Right lobe of liver (tissue), 4 donors: ENCODE measurements around the gene ALDH1B1.

Experiments
- POLR2A ChIP-seq: fragments of 450-650 bp; IDR thresholded peaks from one replicate; pipeline ENCODE4 v1.6.1; 2017; ENCODE audit warnings: antibody characterized with exemption, mild to moderate bottlenecking
- TF ChIP-seq, protein P1 (sequence below), 4 donors: fragments of 200-600 bp in 3 of 4; fragments of 450-650 bp in 1 of 4; IDR thresholded peaks; one replicate each; pipeline versions ENCODE4 v1.5.1 to v1.8.0; 2016 to 2022; ENCODE audit warnings: antibody characterized with exemption in 4 of 4, mild to moderate bottlenecking in 2 of 4
- donor health status: DM: no; HTN: no; CAD: no.
- donor health status: DM: no; HTN: no; CAD: no.
- donor health status: DM: no; HTN: yes; CAD: no.

DNA sequence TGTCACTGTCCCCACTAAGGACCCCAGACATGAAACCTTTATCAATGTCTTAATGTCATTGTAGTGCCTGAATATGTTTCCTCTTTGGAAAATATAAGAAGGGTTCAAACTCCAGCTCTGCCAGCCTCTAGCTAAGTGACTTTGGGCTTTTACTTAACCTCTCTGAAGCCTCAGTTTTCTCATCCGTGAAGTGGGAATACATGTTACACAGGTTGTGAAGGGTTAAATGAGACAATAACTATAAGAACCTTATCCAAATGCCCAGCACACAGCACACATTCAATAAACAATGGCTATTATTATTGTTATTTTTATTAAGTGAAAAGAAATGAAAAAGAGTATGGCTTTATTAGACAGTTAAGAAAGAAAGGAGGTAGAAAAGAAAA lies 47.4 kb downstream of the ALDH1B1 start:
- TF ChIP-seq POLR2A, result no peak
- TF ChIP-seq, protein P1, sequence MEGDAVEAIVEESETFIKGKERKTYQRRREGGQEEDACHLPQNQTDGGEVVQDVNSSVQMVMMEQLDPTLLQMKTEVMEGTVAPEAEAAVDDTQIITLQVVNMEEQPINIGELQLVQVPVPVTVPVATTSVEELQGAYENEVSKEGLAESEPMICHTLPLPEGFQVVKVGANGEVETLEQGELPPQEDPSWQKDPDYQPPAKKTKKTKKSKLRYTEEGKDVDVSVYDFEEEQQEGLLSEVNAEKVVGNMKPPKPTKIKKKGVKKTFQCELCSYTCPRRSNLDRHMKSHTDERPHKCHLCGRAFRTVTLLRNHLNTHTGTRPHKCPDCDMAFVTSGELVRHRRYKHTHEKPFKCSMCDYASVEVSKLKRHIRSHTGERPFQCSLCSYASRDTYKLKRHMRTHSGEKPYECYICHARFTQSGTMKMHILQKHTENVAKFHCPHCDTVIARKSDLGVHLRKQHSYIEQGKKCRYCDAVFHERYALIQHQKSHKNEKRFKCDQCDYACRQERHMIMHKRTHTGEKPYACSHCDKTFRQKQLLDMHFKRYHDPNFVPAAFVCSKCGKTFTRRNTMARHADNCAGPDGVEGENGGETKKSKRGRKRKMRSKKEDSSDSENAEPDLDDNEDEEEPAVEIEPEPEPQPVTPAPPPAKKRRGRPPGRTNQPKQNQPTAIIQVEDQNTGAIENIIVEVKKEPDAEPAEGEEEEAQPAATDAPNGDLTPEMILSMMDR (IDR thresholded peaks at IDR 0.05), result no peak
